Endothelial cell of umbilical vein (primary cell): Measurements from ENCODE around the gene MUC4. TPM values are rescaled to one million over a fixed set of nuclear protein-coding genes. Genes with fewer than 3 reads are reported as not detected.

Source experiments
- BruUV-seq: library from RNA; stranded (reverse); fragments of 400-500 nt; replicated peaks from 2 replicates; lab custom pipeline; 2021; lab: Mats Ljungman, UMichigan
- CTCF ChIA-PET: fragments of 300-600, 350-600 bp; sonication (Branson Sonifier 250); formaldehyde crosslinking; loops from one replicate; lab custom pipeline; 2021; ENCODE audit warnings: antibody characterized with exemption, inconsistent platforms; lab: Charles Lee
- POLR2A ChIA-PET: fragments of 300-600, 350-600 bp; sonication (Branson Sonifier 250); formaldehyde crosslinking; loops from one replicate; lab custom pipeline; 2021; ENCODE audit warnings: antibody characterized with exemption, inconsistent platforms; lab: Charles Lee
- DNase-seq: peaks from one replicate; pipeline ENCODE4 v3.0.0-alpha.2; 2011; ENCODE audit warnings: low read depth, low spot score
- FAIRE-seq: peaks from 2 replicates; lab custom pipeline; 2011; peaks lifted over from hg19 to GRCh38; lab: Jason Lieb, UNC
- H2AFZ ChIP-seq: 2 replicates; pipeline ENCODE4 v1.6.0; 2012; ENCODE audit warnings: low read depth, low read length, control low read depth, inconsistent platforms
- H3K27ac ChIP-seq: 2 replicates; pipeline ENCODE4 v1.5.1; 2011; ENCODE audit warnings: low read depth, mild to moderate bottlenecking, control low read depth, low read length, moderate library complexity; ENCODE audit not compliant: insufficient read depth
- H3K27me3 ChIP-seq, 2 experiments: 2 replicates each; pipeline versions ENCODE4 v1.6.0 to v1.6.1; 2011; ENCODE audit warnings: low read length in 2 of 2, mixed read lengths in 1 of 2; ENCODE audit not compliant: control insufficient read depth in 2 of 2, insufficient read depth in 2 of 2
- H3K36me3 ChIP-seq, 2 experiments: 2 replicates in 1 of 2; 3 replicates in 1 of 2; pipeline ENCODE4 v1.5.1; 2011; ENCODE audit warnings: low read length in 2 of 2, mild to moderate bottlenecking in 1 of 2, moderate library complexity in 1 of 2; ENCODE audit not compliant: control insufficient read depth in 2 of 2, insufficient read depth in 2 of 2; ENCODE audit errors: extremely low read depth in 1 of 2
- H3K4me1 ChIP-seq: 3 replicates; pipeline ENCODE4 v1.5.1; 2011; ENCODE audit warnings: mild to moderate bottlenecking, low read length; ENCODE audit not compliant: control insufficient read depth, insufficient read depth; ENCODE audit errors: extremely low read depth
- H3K4me2 ChIP-seq: 2 replicates; pipeline ENCODE4 v1.6.1; 2011; ENCODE audit warnings: low read length, control low read depth, mixed read lengths; ENCODE audit not compliant: insufficient read depth
- H3K4me3 ChIP-seq, 3 experiments: fragments of 200-600 bp in 1 of 3; sonication (generic), shearing (Covaris generic) in 1 of 3; replicated peaks in 1 of 3; 2 replicates each; pipeline ENCODE4 v1.5.1; 2011 to 2016; ENCODE audit warnings: control low read depth in 3 of 3, low read length in 3 of 3, mild to moderate bottlenecking in 2 of 3, inconsistent platforms in 1 of 3, low read depth in 1 of 3, moderate library complexity in 1 of 3; ENCODE audit not compliant: insufficient read depth in 1 of 3
- H3K79me2 ChIP-seq: 2 replicates; pipeline ENCODE4 v1.6.0; 2012; ENCODE audit warnings: low read length, inconsistent platforms; ENCODE audit not compliant: control insufficient read depth, insufficient read depth
- H3K9ac ChIP-seq: replicated peaks from 2 replicates; pipeline ENCODE3; 2011; ENCODE audit warnings: low read length, control low read depth; ENCODE audit not compliant: insufficient read depth; ENCODE audit errors: extremely low read depth
- H3K9me1 ChIP-seq: replicated peaks from 3 replicates; pipeline ENCODE4 v1.6.0; 2011; ENCODE audit warnings: mild to moderate bottlenecking, low read length; ENCODE audit not compliant: control insufficient read depth, insufficient read depth; ENCODE audit errors: extremely low read depth
- H3K9me3 ChIP-seq: replicated peaks from 2 replicates; pipeline ENCODE4 v1.5.1; 2012; ENCODE audit warnings: low read length, inconsistent platforms; ENCODE audit not compliant: control insufficient read depth, insufficient read depth
- H4K20me1 ChIP-seq: replicated peaks from 2 replicates; pipeline ENCODE3; 2011; ENCODE audit warnings: mild to moderate bottlenecking, low read length; ENCODE audit not compliant: control insufficient read depth, insufficient read depth; ENCODE audit errors: extremely low read depth
- EZH2 ChIP-seq: IDR thresholded peaks from 2 replicates; pipeline ENCODE4 v1.6.1; 2012; ENCODE audit warnings: borderline replicate concordance, low read depth, mild to moderate bottlenecking, moderate library complexity, low read length, inconsistent platforms; ENCODE audit not compliant: severe bottlenecking
- FOS ChIP-seq: IDR thresholded peaks from 2 replicates; pipeline ENCODE4 v1.6.1; 2011; ENCODE audit warnings: mild to moderate bottlenecking, low read length, moderate library complexity, borderline replicate concordance; ENCODE audit not compliant: insufficient read depth
- GATA2 ChIP-seq: IDR thresholded peaks from 2 replicates; pipeline ENCODE4 v1.7.0; 2011; ENCODE audit warnings: low read depth, mild to moderate bottlenecking, moderate library complexity, mixed read lengths, low read length; ENCODE audit not compliant: insufficient read length, insufficient read depth
- JUN ChIP-seq: IDR thresholded peaks from 2 replicates; pipeline ENCODE4 v1.6.1; 2011; ENCODE audit warnings: borderline replicate concordance, low read depth; ENCODE audit not compliant: insufficient read length, insufficient read depth
- MYC ChIP-seq: IDR thresholded peaks from one replicate; pipeline ENCODE4 v1.6.1; 2011; ENCODE audit warnings: mild to moderate bottlenecking, low read depth, low read length
- POLR2A ChIP-seq: IDR thresholded peaks from 2 replicates; pipeline ENCODE4 v1.6.1; 2012; ENCODE audit warnings: low read depth, mild to moderate bottlenecking, control low read depth, low read length
- POLR2AphosphoS5 ChIP-seq: IDR thresholded peaks from 2 replicates; pipeline ENCODE4 v1.6.1; 2012; ENCODE audit warnings: low read depth, mild to moderate bottlenecking, control low read depth, low read length, moderate library complexity; ENCODE audit not compliant: insufficient read depth
- dilution Hi-C: fragments of 300-500 bp; cut with MboI; formaldehyde crosslinking; loops from one replicate; pipeline ENCODE4 v1.15.0; 2019; ENCODE audit warnings: low sequenced_read_pairs; ENCODE audit not compliant: extremely low pct_ligation_motif_present
- intact Hi-C: fragments of 100-400 bp; cut with micrococcal nuclease; formaldehyde crosslinking; loops from one replicate; pipeline ENCODE4 v1.10.0; 2022
- polyA plus RNA-seq, 4 experiments: library from polyadenylated mRNA; depleted of rRNA in 3 of 4; stranded (reverse) in 3 of 4; unstranded in 1 of 4; fragments of >200 nt; gene quantifications; 2 replicates each; pipeline versions ENCODE4 v1.2.1 to v1.2.3, GENCODE V29; 2011 to 2012; ENCODE audit warnings: missing spikeins in 1 of 4
- total RNA-seq: library from RNA; stranded (reverse); gene quantifications from 2 replicates; pipeline ENCODE4 v1.2.3, GENCODE V29; 2021
- TF ChIP-seq, protein P1 (sequence below): IDR thresholded peaks from 2 replicates; pipeline ENCODE4 v1.6.1; 2011; ENCODE audit not compliant: insufficient read depth, insufficient read length
- TF ChIP-seq, protein P2 (sequence below), 2 donors: IDR thresholded peaks; 1 replicate in 1 of 2; 2 replicates in 1 of 2; pipeline ENCODE4 v1.5.1; 2011; ENCODE audit warnings: low read length in 2 of 2, mild to moderate bottlenecking in 2 of 2, moderate library complexity in 2 of 2, control low read depth in 1 of 2, inconsistent platforms in 1 of 2, low read depth in 1 of 2; ENCODE audit not compliant: insufficient read depth in 1 of 2; ENCODE audit errors: extremely low read depth in 1 of 2

Gene MUC4
- total and polyA plus RNA-seq, 2 donors (not counting 3 experiments of a cell fraction or from before 2014, with no cell fraction given), result 0.04 TPM; not detected in 1

GRCh38 chr3:195757438-195757770 lies 54.3 kb downstream of the MUC4 start:
- Histone ChIP-seq H3K27me3 (peaks cover 14 to 19% of the 10 kb centered on the region in 2 experiments), H3K4me2 (peak overlapping the region; percentile 16), H2AFZ (no peak overlapping the region), H3K9ac (no peak overlapping the region), H3K9me3 (no peaks in the 10 kb centered on the region), H3K4me1 (peaks cover 6% of the 10 kb centered on the region), H3K79me2 (no peaks in the 10 kb centered on the region), H3K4me3 (no peak overlapping the region), H4K20me1 (no peaks in the 10 kb centered on the region), H3K9me1 (no peaks in the 10 kb centered on the region), H3K36me3 (no peaks in the 10 kb centered on the region), H3K27ac (no peak overlapping the region)
- dilution Hi-C loops (no loop called here), intact Hi-C loops (no loop called here)
- FAIRE-seq (no peak), DNase-seq (peak; percentile 49)
- CTCF ChIA-PET, result no interaction called here
- TF ChIP-seq POLR2A (no peak), JUN (no peak), EZH2 (no peak), FOS (no peak), POLR2AphosphoS5 (no peak), MYC (no peak), GATA2 (no peak)
- TF ChIP-seq, protein P1, sequence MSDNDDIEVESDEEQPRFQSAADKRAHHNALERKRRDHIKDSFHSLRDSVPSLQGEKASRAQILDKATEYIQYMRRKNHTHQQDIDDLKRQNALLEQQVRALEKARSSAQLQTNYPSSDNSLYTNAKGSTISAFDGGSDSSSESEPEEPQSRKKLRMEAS, result no peak
- TF ChIP-seq, protein P2, sequence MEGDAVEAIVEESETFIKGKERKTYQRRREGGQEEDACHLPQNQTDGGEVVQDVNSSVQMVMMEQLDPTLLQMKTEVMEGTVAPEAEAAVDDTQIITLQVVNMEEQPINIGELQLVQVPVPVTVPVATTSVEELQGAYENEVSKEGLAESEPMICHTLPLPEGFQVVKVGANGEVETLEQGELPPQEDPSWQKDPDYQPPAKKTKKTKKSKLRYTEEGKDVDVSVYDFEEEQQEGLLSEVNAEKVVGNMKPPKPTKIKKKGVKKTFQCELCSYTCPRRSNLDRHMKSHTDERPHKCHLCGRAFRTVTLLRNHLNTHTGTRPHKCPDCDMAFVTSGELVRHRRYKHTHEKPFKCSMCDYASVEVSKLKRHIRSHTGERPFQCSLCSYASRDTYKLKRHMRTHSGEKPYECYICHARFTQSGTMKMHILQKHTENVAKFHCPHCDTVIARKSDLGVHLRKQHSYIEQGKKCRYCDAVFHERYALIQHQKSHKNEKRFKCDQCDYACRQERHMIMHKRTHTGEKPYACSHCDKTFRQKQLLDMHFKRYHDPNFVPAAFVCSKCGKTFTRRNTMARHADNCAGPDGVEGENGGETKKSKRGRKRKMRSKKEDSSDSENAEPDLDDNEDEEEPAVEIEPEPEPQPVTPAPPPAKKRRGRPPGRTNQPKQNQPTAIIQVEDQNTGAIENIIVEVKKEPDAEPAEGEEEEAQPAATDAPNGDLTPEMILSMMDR (IDR thresholded peaks at IDR 0.05; ENCODE audit: extremely low read depth in 1 of 2, insufficient read depth in 1 of 2, low read depth in 1 of 2, low read length in 2 of 2), result no peak
- BruUV-seq, result no TSS peak
- POLR2A ChIA-PET, result no interaction called here
